Measurements from ENCODE around the gene PCDHGC4. TPM values are rescaled to one million over a fixed set of nuclear protein-coding genes. Genes with fewer than 3 reads are reported as not detected.

The PCDHGC4 gene
- total RNA-seq, 1 donor from 2014 or later: 1.1 TPM

GRCh38 chr5:141478321-141478945 is 6.4 kb upstream of the PCDHGC4 start:
- peak overlapping the region; percentile 17 for H3K4me3 ChIP-seq (ENCODE audit: low read depth, low read length)
- no peaks in the 10 kb centered on the region for H3K36me3 ChIP-seq (ENCODE audit: control insufficient read depth, insufficient read depth, low read length)
- peak; percentile 46 for TF ChIP-seq CTCF (IDR thresholded peaks at IDR 0.05; ENCODE audit: insufficient read depth, low read length, poor library complexity, severe bottlenecking)
- peaks cover 9% of the 10 kb centered on the region for H3K27me3 ChIP-seq (ENCODE audit: control insufficient read depth, insufficient read depth, low read length)
- no peak for DNase-seq (ENCODE audit: low read depth)

DNA sequence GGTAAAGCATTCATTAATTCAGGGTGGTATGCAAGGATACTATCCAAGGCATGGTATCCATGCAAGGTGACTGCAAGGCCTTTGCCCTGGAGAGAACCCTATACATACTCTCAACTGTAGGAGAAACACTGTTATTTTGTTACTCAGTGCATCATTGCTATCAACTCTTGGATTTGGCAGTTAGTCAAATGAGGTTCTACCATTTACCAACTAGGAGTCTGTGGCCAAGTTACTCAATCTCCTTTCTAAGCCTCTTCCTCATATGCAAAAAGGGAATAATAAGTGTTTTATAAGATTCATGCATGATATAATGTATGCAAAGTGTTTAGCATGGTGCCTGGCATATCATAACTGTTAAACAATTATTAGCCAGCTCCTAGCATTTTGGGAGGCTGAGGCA is 5.1 kb upstream of the PCDHGC4 start:
- Histone ChIP-seq H3K36me3 (ENCODE audit: control insufficient read depth, insufficient read depth, low read length) (no peaks in the 10 kb centered on the region), H3K27me3 (ENCODE audit: control insufficient read depth, insufficient read depth, low read length) (peaks cover 9% of the 10 kb centered on the region), H3K4me3 (ENCODE audit: low read depth, low read length) (no peak overlapping the region)
- TF ChIP-seq CTCF (IDR thresholded peaks at IDR 0.05; ENCODE audit: insufficient read depth, low read length, poor library complexity, severe bottlenecking): no peak
- no peak for DNase-seq (ENCODE audit: low read depth)

DNA sequence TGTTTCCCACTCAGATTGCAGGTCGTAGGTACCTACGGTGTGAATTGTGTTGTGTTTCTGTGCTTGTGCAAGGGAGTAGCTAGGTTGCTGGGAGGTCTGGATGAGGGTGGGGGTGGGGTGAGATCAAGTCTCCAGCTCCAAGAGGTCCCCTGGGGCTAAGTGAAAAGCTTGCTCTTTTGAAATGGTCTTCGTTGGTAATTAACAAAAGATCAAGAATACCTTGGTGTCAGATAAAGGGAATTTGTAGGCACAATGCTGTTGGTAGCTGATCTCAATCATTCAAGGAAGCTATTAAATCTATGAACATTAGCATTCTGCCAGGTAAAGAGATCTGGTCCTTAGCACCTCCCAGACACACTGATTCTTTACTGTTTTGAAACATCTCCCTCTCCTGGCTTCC is 928 bp upstream of the PCDHGC4 start:
- TF ChIP-seq CTCF (IDR thresholded peaks at IDR 0.05; ENCODE audit: insufficient read depth, low read length, poor library complexity, severe bottlenecking): no peak
- DNase-seq (ENCODE audit: low read depth): no peak
- H3K36me3 ChIP-seq (ENCODE audit: control insufficient read depth, insufficient read depth, low read length): no peaks in the 10 kb centered on the region
- peaks cover 9% of the 10 kb centered on the region for H3K27me3 ChIP-seq (ENCODE audit: control insufficient read depth, insufficient read depth, low read length)
- H3K4me3 ChIP-seq (ENCODE audit: low read depth, low read length): no peak overlapping the region

- peaks cover 9% of the 10 kb centered on the region for H3K27me3 ChIP-seq (ENCODE audit: control insufficient read depth, insufficient read depth, low read length)
- no peak for DNase-seq (ENCODE audit: low read depth)
- H3K36me3 ChIP-seq (ENCODE audit: control insufficient read depth, insufficient read depth, low read length): no peaks in the 10 kb centered on the region
- TF ChIP-seq CTCF (IDR thresholded peaks at IDR 0.05; ENCODE audit: insufficient read depth, low read length, poor library complexity, severe bottlenecking): no peak
- H3K4me3 ChIP-seq (ENCODE audit: low read depth, low read length): no peak overlapping the region
These were observed 555 bp upstream of the PCDHGC4 start for GRCh38 chr5:141484310-141484640.

DNA sequence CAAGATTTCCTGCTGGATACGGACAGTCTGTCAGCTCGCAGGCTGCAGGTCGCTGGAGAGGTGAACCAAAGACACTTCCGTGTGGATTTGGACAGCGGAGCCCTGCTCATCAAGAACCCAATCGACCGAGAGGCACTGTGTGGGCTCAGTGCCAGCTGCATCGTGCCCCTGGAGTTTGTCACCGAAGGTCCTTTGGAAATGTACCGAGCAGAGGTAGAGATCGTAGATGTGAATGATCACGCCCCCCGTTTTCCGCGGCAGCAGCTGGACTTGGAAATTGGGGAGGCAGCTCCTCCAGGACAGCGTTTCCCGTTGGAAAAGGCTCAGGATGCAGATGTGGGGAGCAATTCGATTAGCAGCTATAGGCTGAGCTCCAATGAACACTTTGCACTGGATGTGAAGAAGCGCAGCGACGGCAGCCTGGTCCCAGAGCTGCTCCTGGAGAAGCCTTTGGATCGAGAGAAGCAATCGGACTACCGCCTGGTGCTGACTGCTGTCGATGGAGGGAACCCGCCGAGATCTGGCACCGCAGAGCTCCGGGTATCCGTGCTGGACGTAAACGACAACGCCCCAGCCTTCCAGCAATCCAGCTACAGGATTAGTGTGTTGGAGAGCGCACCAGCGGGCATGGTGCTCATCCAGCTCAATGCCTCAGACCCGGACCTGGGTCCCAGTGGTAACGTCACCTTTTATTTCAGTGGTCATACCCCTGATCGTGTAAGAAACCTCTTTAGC is 658 bp downstream of the PCDHGC4 start:
- TF ChIP-seq CTCF (IDR thresholded peaks at IDR 0.05; ENCODE audit: insufficient read depth, low read length, poor library complexity, severe bottlenecking): no peak
- Histone ChIP-seq H3K27me3 (ENCODE audit: control insufficient read depth, insufficient read depth, low read length) (peaks cover 9% of the 10 kb centered on the region), H3K4me3 (ENCODE audit: low read depth, low read length) (peak overlapping the region; percentile 41), H3K36me3 (ENCODE audit: control insufficient read depth, insufficient read depth, low read length) (no peaks in the 10 kb centered on the region)
- no peak for DNase-seq (ENCODE audit: low read depth)

DNA sequence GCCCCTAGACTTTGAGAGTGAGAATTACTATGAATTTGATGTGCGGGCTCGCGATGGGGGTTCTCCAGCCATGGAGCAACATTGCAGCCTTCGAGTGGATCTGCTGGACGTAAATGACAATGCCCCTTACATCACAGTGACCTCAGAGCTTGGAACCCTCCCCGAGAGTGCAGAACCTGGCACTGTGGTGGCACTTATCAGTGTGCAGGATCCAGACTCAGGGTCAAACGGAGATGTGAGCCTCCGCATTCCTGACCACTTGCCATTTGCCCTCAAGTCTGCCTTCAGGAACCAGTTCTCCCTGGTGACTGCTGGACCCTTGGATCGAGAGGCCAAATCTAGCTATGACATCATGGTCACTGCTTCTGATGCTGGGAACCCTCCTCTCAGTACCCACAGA is 1.3 kb downstream of the PCDHGC4 start:
- DNase-seq (ENCODE audit: low read depth): no peak
- no peak overlapping the region for H3K4me3 ChIP-seq (ENCODE audit: low read depth, low read length)
- no peak for TF ChIP-seq CTCF (IDR thresholded peaks at IDR 0.05; ENCODE audit: insufficient read depth, low read length, poor library complexity, severe bottlenecking)
- peaks cover 14% of the 10 kb centered on the region for H3K27me3 ChIP-seq (ENCODE audit: control insufficient read depth, insufficient read depth, low read length)
- H3K36me3 ChIP-seq (ENCODE audit: control insufficient read depth, insufficient read depth, low read length): no peaks in the 10 kb centered on the region

All from kidney epithelial cell (primary cell).